Stomach smooth muscle (tissue), 2 donors: Measurements from ENCODE around the gene ITGB7.
"Not testable (repeated sequence)": the region's sequence is repeated elsewhere in the genome, so short reads cannot be mapped to it uniquely, and the experiment has no call there.

Experiments
- H3K27ac ChIP-seq: one replicate; pipeline ENCODE4 v1.7.0; 2013; ENCODE audit warnings: mild to moderate bottlenecking, low read length, inconsistent platforms
- H3K27me3 ChIP-seq, 2 donors: one replicate each; pipeline ENCODE4 v1.7.0; 2013; ENCODE audit warnings: low read length in 2 of 2; ENCODE audit not compliant: insufficient read depth in 2 of 2, control insufficient read depth in 1 of 2
- H3K36me3 ChIP-seq, 2 donors: one replicate each; pipeline ENCODE4 v1.7.0; 2013; ENCODE audit warnings: low read length in 2 of 2; ENCODE audit not compliant: control insufficient read depth in 2 of 2, insufficient read depth in 2 of 2
- H3K4me1 ChIP-seq: one replicate; pipeline ENCODE4 v1.7.0; 2013; ENCODE audit warnings: low read length; ENCODE audit not compliant: control insufficient read depth, insufficient read depth
- H3K4me3 ChIP-seq, 2 donors: one replicate each; pipeline ENCODE4 v1.7.0; 2013; ENCODE audit warnings: low read length in 2 of 2
- H3K9ac ChIP-seq, 2 donors: one replicate each; pipeline ENCODE4 v1.7.0; 2013; ENCODE audit warnings: low read length in 2 of 2, mild to moderate bottlenecking in 1 of 2
- H3K9me3 ChIP-seq, 2 donors: one replicate each; pipeline ENCODE4 v1.7.0; 2013; ENCODE audit warnings: low read length in 2 of 2; ENCODE audit not compliant: control insufficient read depth in 2 of 2
- donor health status: healthy.
- donor health status: Pancreatic carcinoma.

The ITGB7 gene

DNA sequence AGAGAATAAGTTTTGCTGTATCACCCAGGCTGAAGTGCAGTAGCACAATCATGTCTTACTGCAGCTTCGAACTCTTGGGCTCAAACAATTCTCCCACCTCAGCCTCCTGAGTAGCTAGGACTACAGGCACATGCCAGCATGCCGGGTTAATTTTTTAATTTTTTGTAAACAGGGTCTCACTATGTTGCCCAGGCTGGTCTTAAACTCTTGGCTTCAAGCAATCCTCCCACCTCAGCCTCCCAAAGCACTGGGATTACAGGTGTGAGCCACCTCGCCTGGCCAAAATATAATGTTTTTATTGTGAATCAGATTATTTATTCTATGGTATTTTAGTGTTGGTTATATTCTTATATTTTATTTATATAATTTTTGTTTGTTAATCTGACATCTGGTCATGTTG lies 30.3 kb downstream of the ITGB7 start:
- no peak overlapping the region for H3K9ac ChIP-seq
- H3K9me3 ChIP-seq, result no peaks in the 10 kb centered on the region
- H3K27me3 ChIP-seq, result no peaks in the 10 kb centered on the region
- H3K4me3 ChIP-seq, result no peak overlapping the region
- peaks cover under 1 to 6% of the 10 kb centered on the region in 2 donors for H3K36me3 ChIP-seq
- H3K4me1 ChIP-seq, result peaks cover 15% of the 10 kb centered on the region
- H3K27ac ChIP-seq, result no peak overlapping the region

- no peak overlapping the region for H3K4me3 ChIP-seq
- H3K27ac ChIP-seq, result no peak overlapping the region
- peaks cover 4 to 13% of the 10 kb centered on the region in 2 donors for H3K36me3 ChIP-seq
- H3K27me3 ChIP-seq, result no peaks in the 10 kb centered on the region
- no peaks in the 10 kb centered on the region for H3K9me3 ChIP-seq
- peaks cover 7% of the 10 kb centered on the region for H3K4me1 ChIP-seq
- H3K9ac ChIP-seq, result no peak overlapping the region
Measured at GRCh38 chr12:53174881-53175491, 32.1 kb downstream of the ITGB7 start.

GRCh38 chr12:53173085-53173715 lies 33.9 kb downstream of the ITGB7 start:
- Histone ChIP-seq H3K27ac (no peak overlapping the region), H3K9me3 (no peaks in the 10 kb centered on the region), H3K27me3 (no peaks in the 10 kb centered on the region), H3K4me1 (peaks cover 3% of the 10 kb centered on the region), H3K4me3 (no peak overlapping the region), H3K9ac (no peak overlapping the region), H3K36me3 (peaks cover 9 to 17% of the 10 kb centered on the region in 2 donors)

- no peak overlapping the region for H3K27ac ChIP-seq
- H3K4me1 ChIP-seq, result peaks cover 3% of the 10 kb centered on the region
- H3K27me3 ChIP-seq, result no peaks in the 10 kb centered on the region
- no peaks in the 10 kb centered on the region for H3K9me3 ChIP-seq
- peak overlapping the region in 1 of 2 donors; percentile 9 for H3K9ac ChIP-seq
- H3K36me3 ChIP-seq, result peaks cover 9 to 19% of the 10 kb centered on the region in 2 donors
- H3K4me3 ChIP-seq, result no peak overlapping the region
Measured at GRCh38 chr12:53172352-53172751, 34.7 kb downstream of the ITGB7 start.

- Histone ChIP-seq H3K27me3 (no peaks in the 10 kb centered on the region), H3K27ac (no peak overlapping the region), H3K36me3 (peaks cover 11 to 22% of the 10 kb centered on the region in 2 donors), H3K4me1 (peaks cover 3% of the 10 kb centered on the region), H3K4me3 (no peak overlapping the region), H3K9me3 (no peaks in the 10 kb centered on the region), H3K9ac (peak overlapping the region in 1 of 2 donors; percentile 9)
Measured at GRCh38 chr12:53171725-53172329, 35.2 kb downstream of the ITGB7 start.

- Histone ChIP-seq H3K27ac (no peak overlapping the region), H3K9ac (no peak overlapping the region), H3K36me3 (peaks cover 11 to 22% of the 10 kb centered on the region in 2 donors)
Measured at GRCh38 chr12:53170876-53171724, 36.0 kb downstream of the ITGB7 start.

DNA sequence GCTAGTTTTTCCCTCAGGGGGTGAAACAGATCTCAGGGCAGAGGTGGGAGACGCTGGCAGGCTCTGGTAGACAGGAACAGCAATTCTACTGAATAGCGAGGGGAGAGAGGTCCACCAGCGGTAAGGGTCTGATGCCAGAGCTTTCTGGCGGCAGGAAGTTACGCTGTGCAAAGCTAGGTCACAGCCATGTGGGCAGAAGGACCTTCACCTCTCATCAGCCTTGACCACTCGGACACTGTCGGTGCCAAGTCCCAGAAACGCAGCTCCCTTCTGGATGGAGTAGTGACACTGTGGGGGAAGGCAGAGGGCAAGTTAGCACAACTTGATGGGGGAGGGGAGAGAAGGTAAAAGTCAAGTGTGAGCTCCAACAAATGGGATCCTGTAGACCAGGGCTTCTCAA lies 36.8 kb downstream of the ITGB7 start:
- Histone ChIP-seq H3K27ac (no peak overlapping the region), H3K27me3 (no peaks in the 10 kb centered on the region), H3K4me3 (no peak overlapping the region), H3K9ac (no peak overlapping the region), H3K4me1 (peaks cover 3% of the 10 kb centered on the region), H3K9me3 (no peaks in the 10 kb centered on the region), H3K36me3 (peaks cover 11 to 22% of the 10 kb centered on the region in 2 donors)

More at GRCh38 chr12:53170876-53171724, 36.0 kb downstream of the ITGB7 start:
- Histone ChIP-seq H3K9me3 (no peaks in the 10 kb centered on the region), H3K4me1 (peaks cover 3% of the 10 kb centered on the region), H3K4me3 (no peak overlapping the region), H3K27me3 (no peaks in the 10 kb centered on the region)

DNA sequence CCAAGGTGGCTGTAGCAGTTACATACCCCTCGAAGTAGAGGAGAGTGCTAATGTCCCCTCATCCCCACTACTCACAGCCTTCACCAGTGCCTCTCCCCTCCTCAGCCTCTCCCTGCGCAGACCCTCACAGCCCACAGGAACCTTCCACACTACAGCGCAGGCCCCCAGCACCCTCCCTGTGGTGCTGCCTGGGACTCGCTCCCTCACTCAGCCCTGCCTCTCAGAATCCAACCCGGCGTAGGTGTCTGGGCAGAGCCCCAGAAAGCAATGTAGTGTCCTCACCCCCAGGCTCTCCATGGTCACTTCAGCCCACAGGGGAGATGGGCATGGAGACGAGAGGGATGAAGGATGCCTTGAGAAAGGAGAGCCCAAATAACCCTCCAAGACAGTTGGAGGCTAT lies 37.4 kb downstream of the ITGB7 start:
- Histone ChIP-seq H3K4me1 (peaks cover 3% of the 10 kb centered on the region), H3K27me3 (no peaks in the 10 kb centered on the region), H3K36me3 (peaks cover 11 to 22% of the 10 kb centered on the region in 2 donors), H3K4me3 (no peak overlapping the region), H3K27ac (no peak overlapping the region), H3K9me3 (no peaks in the 10 kb centered on the region), H3K9ac (no peak overlapping the region)

- Histone ChIP-seq H3K4me3 (no peak overlapping the region), H3K27me3 (no peaks in the 10 kb centered on the region), H3K4me1 (peaks cover 3% of the 10 kb centered on the region), H3K9me3 (no peaks in the 10 kb centered on the region), H3K9ac (no peak overlapping the region), H3K36me3 (peaks cover 11 to 21% of the 10 kb centered on the region in 2 donors), H3K27ac (no peak overlapping the region)
Measured at GRCh38 chr12:53166837-53167236, 40.2 kb downstream of the ITGB7 start.

GRCh38 chr12:53163008-53163407 lies 44.0 kb downstream of the ITGB7 start:
- H3K36me3 ChIP-seq, result peaks cover 2 to 17% of the 10 kb centered on the region in 2 donors
- H3K9ac ChIP-seq, H3K9me3 ChIP-seq, H3K27me3 ChIP-seq, H3K4me3 ChIP-seq, H3K27ac ChIP-seq: not testable (repeated sequence)
- H3K4me1 ChIP-seq, result peaks cover 12% of the 10 kb centered on the region
